H1 (cell line): ENCODE results near the gene LTB.

ENCODE experiments used
- CEBPB ChIP-seq: IDR thresholded peaks from 2 replicates; pipeline ENCODE4 v1.6.1; 2012; ENCODE audit warnings: low read depth, low read length
- CTCF ChIP-seq, 3 experiments: IDR thresholded peaks; 1 replicate in 2 of 3; 2 replicates in 1 of 3; pipeline versions ENCODE4 v1.5.1 to v1.6.1; 2011; ENCODE audit warnings: low read length in 3 of 3, mild to moderate bottlenecking in 3 of 3, inconsistent platforms in 2 of 3, low read depth in 1 of 3, moderate library complexity in 1 of 3; ENCODE audit not compliant: insufficient read depth in 1 of 3; ENCODE audit errors: control extremely low read depth in 1 of 3
- EGR1 ChIP-seq: IDR thresholded peaks from 2 replicates; pipeline ENCODE4 v1.6.1; 2011; ENCODE audit warnings: low read depth, low read length, borderline replicate concordance
- EZH2 ChIP-seq: fragments of 200-600 bp; sonication (generic); IDR thresholded peaks from 2 replicates; pipeline ENCODE4 v1.7.1; 2012; ENCODE audit warnings: low read depth, mild to moderate bottlenecking, moderate library complexity, low read length, inconsistent platforms; ENCODE audit not compliant: severe bottlenecking
- GABPA ChIP-seq: IDR thresholded peaks from 2 replicates; pipeline ENCODE4 v1.6.1; 2011; ENCODE audit warnings: mild to moderate bottlenecking, low read length, moderate library complexity, borderline replicate concordance; ENCODE audit not compliant: insufficient read depth
- JUND ChIP-seq: IDR thresholded peaks from 2 replicates; pipeline ENCODE4 v1.6.1; 2011; ENCODE audit warnings: mild to moderate bottlenecking, improper control_type of control experiment, low read length
- KDM1A ChIP-seq: fragments of 200-600, 300-600 bp; sonication (generic); IDR thresholded peaks from 2 replicates; pipeline ENCODE4 v1.7.1; 2016; ENCODE audit warnings: mild to moderate bottlenecking, low read length, borderline replicate concordance
- MAFK ChIP-seq: IDR thresholded peaks from 2 replicates; pipeline ENCODE4 v1.6.1; 2012; ENCODE audit warnings: low read depth, mild to moderate bottlenecking, improper control_type of control experiment, low read length
- POLR2A ChIP-seq, 2 experiments: IDR thresholded peaks; 1 replicate in 1 of 2; 2 replicates in 1 of 2; pipeline ENCODE4 v1.6.1; 2011; ENCODE audit warnings: low read depth in 2 of 2, low read length in 2 of 2, mild to moderate bottlenecking in 2 of 2; ENCODE audit errors: control extremely low read depth in 1 of 2
- POLR2AphosphoS5 ChIP-seq: IDR thresholded peaks from 2 replicates; pipeline ENCODE4 v1.6.1; 2011; ENCODE audit warnings: low read depth, low read length
- RBBP5 ChIP-seq: IDR thresholded peaks from 2 replicates; pipeline ENCODE4 v1.7.1; 2012; ENCODE audit warnings: low read depth, mild to moderate bottlenecking, inconsistent platforms, low read length, moderate library complexity, borderline replicate concordance
- TAF1 ChIP-seq: IDR thresholded peaks from 2 replicates; pipeline ENCODE4 v1.6.1; 2011; ENCODE audit warnings: mild to moderate bottlenecking, low read depth, low read length
- YY1 ChIP-seq: IDR thresholded peaks from 2 replicates; pipeline ENCODE4 v1.6.1; 2011; ENCODE audit warnings: low read depth, mild to moderate bottlenecking, low read length

- TF ChIP-seq JUND (no peak), POLR2AphosphoS5 (no peak), CTCF (IDR thresholded peaks at IDR 0.05; ENCODE audit: control extremely low read depth in 1 of 3, insufficient read depth in 1 of 3, low read depth in 1 of 3, low read length in 3 of 3) (no peak), POLR2A (IDR thresholded peaks at IDR 0.05; ENCODE audit: control extremely low read depth in 1 of 2, low read depth in 2 of 2, low read length in 2 of 2) (no peak), EGR1 (no peak), TAF1 (no peak), YY1 (no peak), KDM1A (no peak), GABPA (no peak), EZH2 (no peak), RBBP5 (no peak), CEBPB (no peak), MAFK (no peak)
Observed at GRCh38 chr6:31579546-31580437, 2.4 kb downstream of the LTB start.
